ENCODE results near the gene ARMC8.
"Not testable (repeated sequence)": the region's sequence is repeated elsewhere in the genome, so short reads cannot be mapped to it uniquely, and the experiment has no call there.

The ARMC8 gene, protein sequence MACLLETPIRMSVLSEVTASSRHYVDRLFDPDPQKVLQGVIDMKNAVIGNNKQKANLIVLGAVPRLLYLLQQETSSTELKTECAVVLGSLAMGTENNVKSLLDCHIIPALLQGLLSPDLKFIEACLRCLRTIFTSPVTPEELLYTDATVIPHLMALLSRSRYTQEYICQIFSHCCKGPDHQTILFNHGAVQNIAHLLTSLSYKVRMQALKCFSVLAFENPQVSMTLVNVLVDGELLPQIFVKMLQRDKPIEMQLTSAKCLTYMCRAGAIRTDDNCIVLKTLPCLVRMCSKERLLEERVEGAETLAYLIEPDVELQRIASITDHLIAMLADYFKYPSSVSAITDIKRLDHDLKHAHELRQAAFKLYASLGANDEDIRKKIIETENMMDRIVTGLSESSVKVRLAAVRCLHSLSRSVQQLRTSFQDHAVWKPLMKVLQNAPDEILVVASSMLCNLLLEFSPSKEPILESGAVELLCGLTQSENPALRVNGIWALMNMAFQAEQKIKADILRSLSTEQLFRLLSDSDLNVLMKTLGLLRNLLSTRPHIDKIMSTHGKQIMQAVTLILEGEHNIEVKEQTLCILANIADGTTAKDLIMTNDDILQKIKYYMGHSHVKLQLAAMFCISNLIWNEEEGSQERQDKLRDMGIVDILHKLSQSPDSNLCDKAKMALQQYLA

DNA sequence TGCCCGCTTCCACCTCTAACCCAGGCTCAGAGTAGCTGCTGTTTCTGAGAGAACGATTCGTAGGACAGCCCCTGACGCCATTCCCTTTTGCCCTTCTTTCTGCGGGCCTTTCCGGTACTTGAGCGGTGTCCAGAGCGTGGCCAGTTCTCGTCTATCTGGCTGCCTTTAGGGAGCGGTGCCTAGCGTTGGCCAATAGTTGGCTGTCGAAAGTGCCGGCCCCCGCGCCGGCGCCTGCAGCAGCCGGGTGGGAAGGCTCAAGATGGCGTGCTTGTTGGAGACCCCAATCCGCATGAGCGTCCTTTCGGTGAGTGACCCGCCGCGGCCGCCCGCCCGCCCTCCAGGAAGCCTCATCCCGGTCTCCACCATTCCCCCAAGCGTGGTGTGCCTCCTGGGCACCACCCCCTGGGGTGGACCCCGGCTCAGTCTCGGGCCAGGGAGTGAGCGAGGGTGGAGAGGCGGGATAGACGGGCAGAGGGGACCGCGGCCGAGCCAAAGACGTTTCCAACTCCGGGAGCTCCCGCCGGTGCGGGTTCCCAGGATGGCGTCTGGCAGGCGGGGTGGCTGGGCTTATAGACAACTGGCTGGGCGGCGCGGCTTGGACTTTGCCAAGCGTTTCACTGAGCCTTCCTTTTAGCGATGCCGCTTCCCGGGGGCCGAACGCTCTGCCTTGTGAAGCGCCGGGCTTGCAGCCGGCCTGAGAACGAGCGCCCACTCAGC, at the start of gene ARMC8:
TSS of gene ARMC8 (plus strand) at position 6 of the 717 bp plus-strand sequence. CDS start at position 260, 254 bp downstream.
- peak; percentile 76 for DNase-seq

DNA sequence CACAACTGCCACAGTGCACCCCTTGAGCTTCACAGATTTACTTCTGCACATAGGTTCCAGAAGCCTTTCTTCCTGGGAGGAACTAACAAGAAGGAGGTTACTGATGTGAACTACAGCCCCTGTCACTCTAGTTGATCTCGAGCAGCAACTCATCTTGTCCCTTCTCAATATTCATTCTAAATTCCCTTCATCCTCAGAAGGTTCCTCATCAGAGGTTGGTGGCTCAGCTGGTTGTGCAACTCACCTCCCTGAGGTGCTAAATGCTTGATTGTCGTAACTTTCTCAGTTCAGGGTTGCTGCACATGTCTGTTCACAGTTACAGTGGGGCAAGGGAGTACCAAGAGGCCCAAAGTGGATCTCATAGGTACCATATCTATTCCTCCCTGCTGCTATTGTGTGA, 49.2 kb upstream of the ARMC8 start:
- DNase-seq, result no peak

GRCh38 chr3:138139691-138140090, 47.4 kb upstream of the ARMC8 start:
- DNase-seq, result no peak

- no peak for DNase-seq
Observed at GRCh38 chr3:138140940-138141339, 46.2 kb upstream of the ARMC8 start.

- DNase-seq, result not testable (repeated sequence)
Observed at GRCh38 chr3:138142181-138142580, 44.9 kb upstream of the ARMC8 start.

DNA sequence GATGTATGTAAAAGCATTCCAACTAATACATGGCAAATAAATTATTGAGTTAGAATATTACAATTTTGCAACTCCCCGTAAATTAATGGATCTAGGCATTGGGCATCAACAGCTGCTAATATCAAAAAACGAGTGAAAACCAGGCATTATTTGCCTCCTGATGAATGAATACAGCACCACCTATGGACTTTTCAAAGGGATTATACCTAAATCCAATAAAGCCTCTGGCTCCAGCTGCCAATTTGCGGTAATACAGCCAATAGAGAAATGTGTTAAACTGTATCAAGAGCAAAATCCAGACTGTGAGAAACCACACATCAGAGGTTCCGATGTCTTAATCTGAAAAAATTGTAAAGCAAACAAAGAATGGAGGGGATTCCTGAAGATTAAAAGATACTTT, 38.6 kb upstream of the ARMC8 start:
- DNase-seq, result no peak

- DNase-seq, result no peak
Observed at GRCh38 chr3:138154534-138154933, 32.6 kb upstream of the ARMC8 start.

- no peak for DNase-seq
Observed at GRCh38 chr3:138157743-138158142, 29.4 kb upstream of the ARMC8 start.

GRCh38 chr3:138165061-138165460, 22.0 kb upstream of the ARMC8 start:
- DNase-seq, result no peak

- no peak for DNase-seq
Observed at GRCh38 chr3:138172625-138173024, 14.5 kb upstream of the ARMC8 start.

- DNase-seq, result no peak
Observed at GRCh38 chr3:138173769-138174420, 13.2 kb upstream of the ARMC8 start.

GRCh38 chr3:138174421-138175131, 12.5 kb upstream of the ARMC8 start, which contains the start of gene DBR1:
TSS of gene DBR1 (minus strand) at chr3:138174921. CDS start at chr3:138174795, 126 bp downstream.
- peak; percentile 86 for DNase-seq

- peak; percentile 23 for DNase-seq
Observed at GRCh38 chr3:138180375-138181029, 6.6 kb upstream of the ARMC8 start.

DNA sequence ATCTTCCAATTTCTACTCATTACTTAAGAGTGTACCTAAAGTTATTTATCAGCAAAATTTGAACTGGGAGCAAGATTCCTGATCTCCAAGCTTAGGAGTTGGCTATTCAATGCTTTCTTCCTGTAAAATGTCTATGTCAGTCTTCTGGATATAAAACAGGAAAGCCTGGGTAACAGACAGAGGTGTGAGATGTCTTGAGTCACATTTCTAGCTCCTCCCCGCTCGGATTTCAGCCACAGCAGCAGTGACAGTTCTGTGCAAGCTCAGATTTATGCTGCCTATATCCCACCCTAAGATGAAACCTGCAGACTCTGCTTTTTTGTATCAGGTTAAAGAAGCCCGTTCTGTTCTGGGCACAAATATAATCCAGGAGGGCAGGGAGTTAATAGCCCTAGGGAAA, 2.1 kb upstream of the ARMC8 start:
- DNase-seq, result no peak

DNA sequence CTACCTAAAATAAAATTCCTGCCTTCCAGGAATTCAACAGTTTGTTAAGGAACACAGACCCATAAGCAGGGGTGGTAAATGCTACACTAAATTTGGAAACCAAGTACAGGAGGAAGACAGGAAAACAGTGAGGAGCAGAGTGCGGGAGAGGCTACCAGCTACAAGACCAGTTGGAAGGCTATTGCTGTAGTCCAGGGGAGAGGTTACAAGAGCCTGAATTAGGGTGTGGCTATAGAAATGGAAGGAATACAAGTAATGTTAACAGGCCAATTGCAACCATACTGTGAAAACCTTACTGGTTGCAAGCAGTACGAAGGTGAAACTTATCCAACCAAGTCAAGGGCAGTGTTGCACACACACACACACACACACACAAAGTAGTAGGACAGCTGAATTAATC, 880 bp upstream of the ARMC8 start:
- no peak for DNase-seq

DNA sequence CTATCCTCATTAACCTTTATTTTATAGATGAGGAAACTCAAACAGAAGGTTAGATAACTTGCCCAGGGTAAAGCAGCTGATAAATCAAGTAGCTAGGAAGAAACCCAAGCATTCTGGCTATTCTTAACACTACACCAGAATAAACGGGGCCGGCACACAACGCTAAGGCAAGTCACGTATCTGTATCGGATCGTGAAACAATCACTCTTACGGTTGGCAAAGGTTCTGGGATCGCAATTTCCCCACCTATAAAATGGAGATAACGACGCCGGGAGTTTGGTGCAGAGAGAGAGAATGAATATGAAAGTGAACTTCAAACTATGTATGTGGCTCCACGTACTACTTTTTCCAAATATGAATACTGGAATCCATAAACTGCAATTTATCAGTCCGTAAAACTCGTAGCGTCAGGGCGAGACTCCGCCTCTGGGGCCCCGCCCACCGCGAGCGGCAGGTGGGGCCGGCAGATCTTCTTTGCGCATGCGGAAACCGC, 252 bp upstream of the ARMC8 start:
- no peak for DNase-seq

DNA sequence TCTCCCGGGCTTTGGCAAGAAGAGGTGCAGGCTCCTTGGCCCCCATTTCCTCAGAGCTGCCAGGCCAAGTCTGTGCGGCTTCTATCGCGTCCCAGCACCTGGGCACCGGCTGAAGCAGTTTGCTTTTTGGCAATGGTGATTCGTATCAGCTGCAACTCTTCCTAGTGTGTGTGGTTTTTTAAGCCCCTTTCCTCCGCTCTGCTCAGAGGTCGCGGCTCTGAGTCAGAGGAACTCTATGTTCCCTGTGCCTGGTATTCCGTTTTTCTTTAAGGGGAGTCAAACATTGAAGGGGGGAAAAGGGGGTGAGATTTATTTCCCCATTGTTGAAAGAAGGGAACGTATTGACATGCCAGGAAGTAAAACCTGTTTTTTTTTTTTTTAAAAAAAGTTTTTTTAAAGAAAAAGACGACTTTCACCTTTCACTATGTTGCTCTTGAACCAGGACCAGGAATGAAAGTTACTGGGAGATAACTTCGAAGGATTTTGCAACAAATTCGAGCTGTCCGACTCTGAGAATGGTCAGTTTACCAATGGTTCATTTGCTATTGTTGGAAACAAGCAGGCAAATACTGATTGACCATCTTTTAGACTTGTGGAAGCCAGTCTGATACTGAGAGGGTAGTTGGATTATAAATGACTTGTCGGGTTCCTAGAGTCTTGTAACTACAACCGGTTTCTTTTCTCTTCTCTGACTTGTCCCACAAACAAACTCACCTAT, 1.1 kb downstream of the ARMC8 start:
- no peak for DNase-seq

- DNase-seq, result no peak
Observed at GRCh38 chr3:138195481-138195880, 8.4 kb downstream of the ARMC8 start.

GRCh38 chr3:138196023-138196422, 8.9 kb downstream of the ARMC8 start:
- DNase-seq, result no peak

- DNase-seq, result no peak
Observed at GRCh38 chr3:138197058-138197457, 10.0 kb downstream of the ARMC8 start.

DNA sequence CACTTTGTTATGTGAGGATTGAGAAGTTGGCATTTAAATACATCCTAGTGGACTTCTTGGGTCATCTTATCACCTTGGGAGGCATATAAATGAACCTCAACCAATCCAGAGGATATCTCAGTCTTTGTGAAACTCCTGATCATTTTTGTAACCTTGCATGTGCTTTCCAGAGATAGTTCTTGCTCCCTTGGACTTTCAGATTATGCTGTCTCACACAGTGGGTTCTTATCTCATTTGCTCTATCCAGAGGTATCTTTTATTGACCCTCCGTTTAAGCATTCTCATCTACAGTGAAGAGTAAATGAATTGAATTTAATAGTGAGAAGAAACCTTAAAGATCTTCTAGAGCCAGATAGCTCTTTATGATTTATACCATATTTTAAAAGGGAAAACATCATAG, 10.4 kb downstream of the ARMC8 start:
- DNase-seq, result no peak

Measured in NCI-H1092 (cell line).